Testis (tissue), 2 donors: Measurements from ENCODE around the gene LCT.

Source experiments
- CTCF ChIP-seq, 3 experiments: fragments of 450-650 bp in 2 of 3; fragments of 200-600 bp in 1 of 3; sonication (generic) in 1 of 3; IDR thresholded peaks; one replicate each; pipeline ENCODE4 v1.5.1; 2016 to 2019; ENCODE audit warnings: antibody characterized with exemption in 3 of 3, mild to moderate bottlenecking in 2 of 3, moderate library complexity in 1 of 3
- POLR2A ChIP-seq: fragments of 450-650 bp; IDR thresholded peaks from one replicate; pipeline ENCODE4 v1.6.1; 2017; ENCODE audit warnings: antibody characterized with exemption, mild to moderate bottlenecking, moderate library complexity

DNA sequence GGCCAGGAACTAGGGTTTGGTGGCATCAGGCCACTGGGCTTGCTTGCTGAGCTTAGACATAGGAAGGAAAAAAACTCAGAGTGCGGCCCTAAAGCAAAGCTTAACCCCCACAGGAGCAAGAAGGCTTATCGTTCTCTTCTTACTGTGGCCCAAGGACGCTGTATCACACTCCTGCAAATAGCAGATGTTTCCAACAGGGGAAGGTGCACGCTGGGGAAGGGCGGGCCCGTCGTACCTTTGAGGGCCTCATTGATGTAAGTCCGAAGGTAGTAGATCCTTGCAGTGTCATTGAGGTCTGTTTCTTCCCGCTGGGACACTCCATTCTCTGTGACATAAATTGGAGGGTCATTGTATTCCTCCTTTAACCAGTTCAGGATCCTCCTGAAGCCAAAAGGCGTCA is 46.6 kb downstream of the LCT start:
- TF ChIP-seq CTCF (IDR thresholded peaks at IDR 0.05): no peak
- TF ChIP-seq POLR2A: no peak
